MCF 10A (cell line): ENCODE results near the gene PLSCR5. TPM values are rescaled to one million over a fixed set of nuclear protein-coding genes. Genes with fewer than 3 reads are reported as not detected.
A peak's percentile ranks its signal among the peaks of the same experiment; 100 is the strongest.

Experiments
- BruUV-seq: library from RNA; stranded (reverse); fragments of 400-500 nt; replicated peaks from 2 replicates; lab custom pipeline; 2021; lab: Mats Ljungman, UMichigan
- CTCF ChIA-PET: fragments of 300-600 bp; sonication (Branson Sonifier 250); formaldehyde crosslinking; extraction: SDS; loops from one replicate; lab custom pipeline; 2021; ENCODE audit warnings: antibody characterized with exemption, inconsistent platforms; lab: Yijun Ruan, JAX
- POLR2A ChIA-PET: fragments of 300-600, 350-650 bp; sonication (Branson Sonifier 250); formaldehyde crosslinking; extraction: SDS; loops from one replicate; lab custom pipeline; 2020; ENCODE audit warnings: antibody characterized with exemption, inconsistent platforms; lab: Yijun Ruan, JAX
- DNase-seq: peaks from one replicate; pipeline ENCODE4 v3.0.0-alpha.2; 2018; ENCODE audit not compliant: unreplicated experiment
- H3K27ac Mint-ChIP-seq: one replicate; pipeline ENCODE4 v1.8.0; 2022; ENCODE audit warnings: mild to moderate bottlenecking, low read depth, mixed read lengths; ENCODE audit not compliant: unreplicated experiment
- H3K27me3 Mint-ChIP-seq: one replicate; pipeline ENCODE4 v1.8.0; 2022; ENCODE audit warnings: mixed read lengths; ENCODE audit not compliant: insufficient read depth, unreplicated experiment
- H3K36me3 Mint-ChIP-seq: one replicate; pipeline ENCODE4 v1.8.0; 2022; ENCODE audit warnings: mild to moderate bottlenecking, moderate library complexity, mixed read lengths; ENCODE audit not compliant: insufficient read depth, unreplicated experiment
- H3K4me1 Mint-ChIP-seq: one replicate; pipeline ENCODE4 v1.8.0; 2022; ENCODE audit warnings: mixed read lengths; ENCODE audit not compliant: insufficient read depth, unreplicated experiment
- H3K4me3 Mint-ChIP-seq: one replicate; pipeline ENCODE4 v1.8.0; 2022; ENCODE audit warnings: mild to moderate bottlenecking, moderate library complexity, mixed read lengths; ENCODE audit not compliant: unreplicated experiment
- H3K9me3 Mint-ChIP-seq: one replicate; pipeline ENCODE4 v1.8.0; 2022; ENCODE audit warnings: mixed read lengths; ENCODE audit not compliant: unreplicated experiment
- CTCF ChIP-seq: fragments of 200-600 bp; IDR thresholded peaks from one replicate; pipeline ENCODE4 v1.8.0; 2022; ENCODE audit warnings: antibody characterized with exemption, mild to moderate bottlenecking; ENCODE audit not compliant: unreplicated experiment
- intact Hi-C: fragments of 100-400 bp; cut with micrococcal nuclease; formaldehyde crosslinking; loops from 2 replicates; pipeline ENCODE4 v1.14.1; 2022
- total RNA-seq: library from RNA; stranded (reverse); gene quantifications from 2 replicates; pipeline ENCODE4 v1.2.3, GENCODE V29; 2022

PLSCR5 gene
- total RNA-seq, 1 experiment from 2014 or later: not detected

GRCh38 chr3:146640955-146641867 is 36.1 kb upstream of the PLSCR5 start:
- intact Hi-C loops: loop anchor here (1.0 to 2.0 kb wide), 3 partner anchors 51 to 551 kb away; no protein-coding TSS in a partner anchor
- POLR2A ChIA-PET: no interaction called here
- H3K4me3 Mint-ChIP-seq: no peak overlapping the region
- H3K27ac Mint-ChIP-seq: no peak overlapping the region
- DNase-seq: peak; percentile 51
- no peaks in the 10 kb centered on the region for H3K4me1 Mint-ChIP-seq
- no peaks in the 10 kb centered on the region for H3K36me3 Mint-ChIP-seq
- peaks cover 24% of the 10 kb centered on the region for H3K27me3 Mint-ChIP-seq
- no peaks in the 10 kb centered on the region for H3K9me3 Mint-ChIP-seq
- peak; percentile 57 for TF ChIP-seq CTCF
- no TSS peak for BruUV-seq
- CTCF ChIA-PET: interaction anchor here (0.6 to 4.4 kb wide), 16 partner anchors 11 to 699 kb away, joined by 3 to 38 read pairs (median 3); partner anchors contain the start of gene PLSCR5

- Mint-ChIP-seq H3K4me1 (no peaks in the 10 kb centered on the region), H3K9me3 (no peaks in the 10 kb centered on the region), H3K4me3 (no peak overlapping the region), H3K27ac (no peak overlapping the region), H3K36me3 (no peaks in the 10 kb centered on the region), H3K27me3 (peaks cover 16% of the 10 kb centered on the region)
- DNase-seq: no peak
- no peak for TF ChIP-seq CTCF
- ChIA-PET CTCF (interaction anchor here (0.6 to 4.4 kb wide), 12 partner anchors 12 to 1082 kb away, joined by 3 to 38 read pairs (median 4); partner anchors contain the start of gene PLSCR5), POLR2A (no interaction called here)
- intact Hi-C loops: loop anchor here (2.0 kb wide), 1 partner anchor 452 kb away; no protein-coding TSS in a partner anchor
- BruUV-seq: no TSS peak
Measured at GRCh38 chr3:146640361-146640760, 35.2 kb upstream of the PLSCR5 start.

GRCh38 chr3:146638718-146639117 is 33.6 kb upstream of the PLSCR5 start:
- no peak for DNase-seq
- H3K36me3 Mint-ChIP-seq: no peaks in the 10 kb centered on the region
- TF ChIP-seq CTCF: peak; percentile 33
- H3K27me3 Mint-ChIP-seq: peaks cover 1% of the 10 kb centered on the region
- ChIA-PET POLR2A (no interaction called here), CTCF (interaction anchor here (0.6 to 4.4 kb wide), 23 partner anchors 10 to 1922 kb away, joined by 3 to 38 read pairs (median 4); no protein-coding TSS in a partner anchor)
- H3K27ac Mint-ChIP-seq: no peak overlapping the region
- no peaks in the 10 kb centered on the region for H3K9me3 Mint-ChIP-seq
- intact Hi-C loops: loop anchor here (5.0 kb wide), 1 partner anchor 306 kb away; no protein-coding TSS in a partner anchor
- no peak overlapping the region for H3K4me3 Mint-ChIP-seq
- no TSS peak for BruUV-seq
- H3K4me1 Mint-ChIP-seq: no peaks in the 10 kb centered on the region

- CTCF ChIA-PET: interaction anchor here (0.5 to 4.4 kb wide), 21 partner anchors 10 to 1921 kb away, joined by 3 to 38 read pairs (median 4); no protein-coding TSS in a partner anchor
Measured at GRCh38 chr3:146637871-146638270, 32.7 kb upstream of the PLSCR5 start.

More at GRCh38 chr3:146637871-146638270, 32.7 kb upstream of the PLSCR5 start:
- no peak for TF ChIP-seq CTCF
- Mint-ChIP-seq H3K27ac (no peak overlapping the region), H3K36me3 (no peaks in the 10 kb centered on the region), H3K27me3 (no peaks in the 10 kb centered on the region), H3K4me3 (no peak overlapping the region), H3K4me1 (no peaks in the 10 kb centered on the region), H3K9me3 (no peaks in the 10 kb centered on the region)
- no TSS peak for BruUV-seq
- no peak for DNase-seq
- intact Hi-C loops: loop anchor here (5.0 kb wide), 1 partner anchor 306 kb away; no protein-coding TSS in a partner anchor
- POLR2A ChIA-PET: no interaction called here
